Endothelial cell of umbilical vein (primary cell): ENCODE results near the gene TANGO6.

Experiments used
- CTCF ChIP-seq, 2 donors: IDR thresholded peaks; 1 replicate in 1 of 2; 2 replicates in 1 of 2; pipeline ENCODE4 v1.5.1; 2011; ENCODE audit warnings: low read length in 2 of 2, mild to moderate bottlenecking in 2 of 2, moderate library complexity in 2 of 2, control low read depth in 1 of 2, inconsistent platforms in 1 of 2, low read depth in 1 of 2; ENCODE audit not compliant: insufficient read depth in 1 of 2; ENCODE audit errors: extremely low read depth in 1 of 2
- EZH2 ChIP-seq: IDR thresholded peaks from 2 replicates; pipeline ENCODE4 v1.6.1; 2012; ENCODE audit warnings: borderline replicate concordance, low read depth, mild to moderate bottlenecking, moderate library complexity, low read length, inconsistent platforms; ENCODE audit not compliant: severe bottlenecking
- FOS ChIP-seq: IDR thresholded peaks from 2 replicates; pipeline ENCODE4 v1.6.1; 2011; ENCODE audit warnings: mild to moderate bottlenecking, low read length, moderate library complexity, borderline replicate concordance; ENCODE audit not compliant: insufficient read depth
- JUN ChIP-seq: IDR thresholded peaks from 2 replicates; pipeline ENCODE4 v1.6.1; 2011; ENCODE audit warnings: borderline replicate concordance, low read depth; ENCODE audit not compliant: insufficient read length, insufficient read depth
- MAX ChIP-seq: IDR thresholded peaks from 2 replicates; pipeline ENCODE4 v1.6.1; 2011; ENCODE audit not compliant: insufficient read depth, insufficient read length
- MYC ChIP-seq: IDR thresholded peaks from one replicate; pipeline ENCODE4 v1.6.1; 2011; ENCODE audit warnings: mild to moderate bottlenecking, low read depth, low read length
- POLR2A ChIP-seq: IDR thresholded peaks from 2 replicates; pipeline ENCODE4 v1.6.1; 2012; ENCODE audit warnings: low read depth, mild to moderate bottlenecking, control low read depth, low read length
- POLR2AphosphoS5 ChIP-seq: IDR thresholded peaks from 2 replicates; pipeline ENCODE4 v1.6.1; 2012; ENCODE audit warnings: low read depth, mild to moderate bottlenecking, control low read depth, low read length, moderate library complexity; ENCODE audit not compliant: insufficient read depth

- TF ChIP-seq CTCF (IDR thresholded peaks at IDR 0.05; ENCODE audit: extremely low read depth in 1 of 2, insufficient read depth in 1 of 2, low read depth in 1 of 2, low read length in 2 of 2) = no peak
- no peak for TF ChIP-seq POLR2AphosphoS5
- TF ChIP-seq MAX = no peak
- TF ChIP-seq POLR2A = no peak
- no peak for TF ChIP-seq EZH2
- TF ChIP-seq JUN = no peak
- TF ChIP-seq MYC = no peak
- no peak for TF ChIP-seq FOS
Measured at GRCh38 chr16:68915589-68915988, 72.3 kb downstream of the TANGO6 start.
